GM12874 (cell line): ENCODE measurements around the gene TAS2R50.

Experiments used
- TF ChIP-seq, protein P1 (sequence below): IDR thresholded peaks from 2 replicates; pipeline ENCODE4 v1.5.1; 2011; ENCODE audit warnings: low read depth, mild to moderate bottlenecking, control low read depth, low read length, moderate library complexity; ENCODE audit not compliant: insufficient read depth

TAS2R50 gene

DNA sequence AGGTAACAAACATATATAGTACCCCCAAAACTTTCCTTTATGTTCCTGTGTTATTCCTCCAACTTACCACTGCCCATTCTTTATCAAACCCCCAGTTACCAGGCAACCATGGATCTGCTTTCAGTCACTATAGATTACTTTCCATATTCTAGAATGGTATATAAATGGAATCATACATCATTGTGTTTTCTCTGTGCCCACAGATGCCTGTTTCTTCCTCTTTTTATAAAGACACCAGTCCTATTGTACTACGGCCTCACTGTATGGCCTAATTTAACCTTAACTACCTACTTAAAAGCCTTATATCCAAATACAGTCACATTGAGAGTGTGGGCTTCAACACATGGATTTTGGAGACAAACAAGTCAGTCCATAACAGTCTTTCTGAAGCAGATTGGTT, 50.2 kb downstream of the TAS2R50 start:
- TF ChIP-seq, protein P1, sequence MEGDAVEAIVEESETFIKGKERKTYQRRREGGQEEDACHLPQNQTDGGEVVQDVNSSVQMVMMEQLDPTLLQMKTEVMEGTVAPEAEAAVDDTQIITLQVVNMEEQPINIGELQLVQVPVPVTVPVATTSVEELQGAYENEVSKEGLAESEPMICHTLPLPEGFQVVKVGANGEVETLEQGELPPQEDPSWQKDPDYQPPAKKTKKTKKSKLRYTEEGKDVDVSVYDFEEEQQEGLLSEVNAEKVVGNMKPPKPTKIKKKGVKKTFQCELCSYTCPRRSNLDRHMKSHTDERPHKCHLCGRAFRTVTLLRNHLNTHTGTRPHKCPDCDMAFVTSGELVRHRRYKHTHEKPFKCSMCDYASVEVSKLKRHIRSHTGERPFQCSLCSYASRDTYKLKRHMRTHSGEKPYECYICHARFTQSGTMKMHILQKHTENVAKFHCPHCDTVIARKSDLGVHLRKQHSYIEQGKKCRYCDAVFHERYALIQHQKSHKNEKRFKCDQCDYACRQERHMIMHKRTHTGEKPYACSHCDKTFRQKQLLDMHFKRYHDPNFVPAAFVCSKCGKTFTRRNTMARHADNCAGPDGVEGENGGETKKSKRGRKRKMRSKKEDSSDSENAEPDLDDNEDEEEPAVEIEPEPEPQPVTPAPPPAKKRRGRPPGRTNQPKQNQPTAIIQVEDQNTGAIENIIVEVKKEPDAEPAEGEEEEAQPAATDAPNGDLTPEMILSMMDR = no peak
